ENCODE results near the gene INAFM2. TPM values are rescaled to one million over a fixed set of nuclear protein-coding genes. Genes with fewer than 3 reads are reported as not detected.

Gene INAFM2
- total RNA-seq, 1 experiment from 2014 or later = 25.4 TPM

DNA sequence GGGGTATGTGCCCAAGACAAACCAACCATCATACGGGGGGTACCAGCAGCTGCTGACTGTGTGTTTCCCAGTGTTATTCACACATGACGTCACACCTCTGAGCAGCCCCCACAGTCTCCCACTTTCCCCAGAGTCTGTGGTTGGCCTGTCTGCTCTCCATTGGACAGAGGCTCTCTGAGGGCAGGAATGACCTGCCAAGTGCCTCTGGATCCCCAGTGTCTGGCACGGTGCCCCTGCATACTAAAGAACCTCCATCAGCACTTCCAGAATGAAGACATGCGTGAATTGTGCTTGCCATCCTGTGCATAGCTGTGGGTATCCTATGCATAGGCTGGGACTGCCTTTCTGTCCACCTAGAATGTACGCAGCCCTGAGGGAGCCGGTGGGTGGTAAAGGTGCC lies 20.7 kb downstream of the INAFM2 start:
- TF ChIP-seq, protein P1, sequence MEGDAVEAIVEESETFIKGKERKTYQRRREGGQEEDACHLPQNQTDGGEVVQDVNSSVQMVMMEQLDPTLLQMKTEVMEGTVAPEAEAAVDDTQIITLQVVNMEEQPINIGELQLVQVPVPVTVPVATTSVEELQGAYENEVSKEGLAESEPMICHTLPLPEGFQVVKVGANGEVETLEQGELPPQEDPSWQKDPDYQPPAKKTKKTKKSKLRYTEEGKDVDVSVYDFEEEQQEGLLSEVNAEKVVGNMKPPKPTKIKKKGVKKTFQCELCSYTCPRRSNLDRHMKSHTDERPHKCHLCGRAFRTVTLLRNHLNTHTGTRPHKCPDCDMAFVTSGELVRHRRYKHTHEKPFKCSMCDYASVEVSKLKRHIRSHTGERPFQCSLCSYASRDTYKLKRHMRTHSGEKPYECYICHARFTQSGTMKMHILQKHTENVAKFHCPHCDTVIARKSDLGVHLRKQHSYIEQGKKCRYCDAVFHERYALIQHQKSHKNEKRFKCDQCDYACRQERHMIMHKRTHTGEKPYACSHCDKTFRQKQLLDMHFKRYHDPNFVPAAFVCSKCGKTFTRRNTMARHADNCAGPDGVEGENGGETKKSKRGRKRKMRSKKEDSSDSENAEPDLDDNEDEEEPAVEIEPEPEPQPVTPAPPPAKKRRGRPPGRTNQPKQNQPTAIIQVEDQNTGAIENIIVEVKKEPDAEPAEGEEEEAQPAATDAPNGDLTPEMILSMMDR (conservative IDR thresholded peaks at IDR 0.05) = no peak
- Histone ChIP-seq H3K4ac (ENCODE audit: low read depth, low read length) (no peak overlapping the region), H3K14ac (ENCODE audit: insufficient read depth, low read length) (no peak overlapping the region), H4K5ac (ENCODE audit: insufficient read length, low read depth, low read length) (no peak overlapping the region), H3K23ac (ENCODE audit: insufficient read length, low read depth, low read length) (no peak overlapping the region), H4K20me1 (ENCODE audit: control insufficient read depth, insufficient read depth, insufficient read length) (no peaks in the 10 kb centered on the region), H3K23me2 (ENCODE audit: insufficient read length, low read depth, low read length, poor library complexity, severe bottlenecking) (no peaks in the 10 kb centered on the region), H2BK5ac (ENCODE audit: insufficient read length, low read length) (no peak overlapping the region), H3K27ac (ENCODE audit: insufficient read length, low read depth, low read length) (no peak overlapping the region), H3K27me3 (ENCODE audit: insufficient read depth, low read length) (no peaks in the 10 kb centered on the region), H3K79me2 (ENCODE audit: insufficient read depth, low read length) (no peaks in the 10 kb centered on the region), H2BK120ac (ENCODE audit: low read depth, low read length, poor library complexity, severe bottlenecking) (no peak overlapping the region), H3T11ph (ENCODE audit: low read length) (no peak overlapping the region), H2BK15ac (ENCODE audit: low read depth, low read length) (no peak overlapping the region), H3K4me2 (ENCODE audit: insufficient read depth, insufficient read length, low read length) (no peak overlapping the region), H3K4me1 (ENCODE audit: insufficient read depth, low read length) (no peaks in the 10 kb centered on the region), H4K91ac (ENCODE audit: insufficient read length, low read depth, low read length) (no peak overlapping the region), H2AFZ (ENCODE audit: low read length) (no peak overlapping the region), H3K79me1 (ENCODE audit: insufficient read depth, low read depth, low read length, poor library complexity, severe bottlenecking) (no peaks in the 10 kb centered on the region), H4K8ac (replicated peaks; ENCODE audit: insufficient read length, low read depth, low read length) (no peak overlapping the region), H2BK20ac (ENCODE audit: low read depth, low read length, poor library complexity, severe bottlenecking) (no peak overlapping the region), H3K56ac (ENCODE audit: insufficient read length, low read depth, low read length) (no peak overlapping the region), H2AK5ac (ENCODE audit: insufficient read length, low read length) (no peak overlapping the region), H3K18ac (ENCODE audit: insufficient read length, low read depth, low read length) (no peak overlapping the region), H3K9ac (ENCODE audit: extremely low read depth, insufficient read length, low read length) (no peak overlapping the region), H2BK12ac (ENCODE audit: insufficient read length, low read depth, low read length) (no peak overlapping the region), H3K9me3 (ENCODE audit: control insufficient read depth, low read depth, low read length) (no peaks in the 10 kb centered on the region)
- WGBS (ENCODE audit: extremely low coverage, insufficient read length, low lambda C conversion rate) = no CpG with 5 or more reads among the region's 6 CpGs
- H3K27ac Mint-ChIP-seq = no peak overlapping the region
- no peaks in the 10 kb centered on the region for H3K36me3 Mint-ChIP-seq (ENCODE audit: insufficient read depth in 1 of 3, low read depth in 3 of 3)
- no peak for DNase-seq
- peaks cover 14 to 31% of the 10 kb centered on the region in 2 experiments for H3K4me1 Mint-ChIP-seq
- no peak overlapping the region for H3K4me3 Mint-ChIP-seq
- peaks cover 7% of the 10 kb centered on the region for H3K27me3 Mint-ChIP-seq (ENCODE audit: low read depth)
- no peaks in the 10 kb centered on the region for H3K9me3 Mint-ChIP-seq
